Right ventricle myocardium inferior (tissue), 1 donor: ENCODE data around the gene MAPK7. TPM values are rescaled to one million over a fixed set of nuclear protein-coding genes. Genes with fewer than 3 reads are reported as not detected.

Source experiments
- ATAC-seq: fragments of 200-7000 bp; cut with Tn5 transposase; one replicate; pipeline ENCODE4 v1.9.1; 2020; ENCODE audit warnings: mild to moderate bottlenecking, moderate library complexity
- DNase-seq: peaks from one replicate; pipeline ENCODE4 v3.0.0; 2021; ENCODE audit errors: missing footprints
- intact Hi-C: fragments of 100-400 bp; cut with DNase I; formaldehyde crosslinking; loops from one replicate; pipeline ENCODE4 v1.11.0; 2022
- total RNA-seq: library from RNA; stranded (reverse); fragmentation: NEBNext Ultra II Directional; extraction: Animal tissue kit (Norgen Biotek cat#: 25700); gene quantifications from one replicate; pipeline ENCODE4 v1.2.1, GENCODE V29; 2021
- donor health status: DM: no; HTN: yes; CAD: no; lungs with severe emphysema.

The MAPK7 gene
- total RNA-seq, 1 donor from 2014 or later: 13.0 TPM

GRCh38 chr17:19386974-19387920 is 8.9 kb downstream of the MAPK7 start, which contains the start of gene MFAP4:
TSS of gene MFAP4 (minus strand) at chr17:19387190. CDS start at chr17:19387155, 35 bp downstream.
- peak; percentile 59 for ATAC-seq

GRCh38 chr17:19387921-19388521 is 9.7 kb downstream of the MAPK7 start:
- intact Hi-C loops: no loop called here
- peak; percentile 9 for ATAC-seq

More at GRCh38 chr17:19386974-19387920, 8.9 kb downstream of the MAPK7 start, which contains the start of gene MFAP4:
- peak; percentile 87 for DNase-seq
- intact Hi-C loops: no loop called here

GRCh38 chr17:19388791-19389785 is 10.8 kb downstream of the MAPK7 start:
- DNase-seq (no peak), ATAC-seq (no peak)
- intact Hi-C loops: no loop called here

More at GRCh38 chr17:19387921-19388521, 9.7 kb downstream of the MAPK7 start:
- DNase-seq: no peak

GRCh38 chr17:19390951-19391350 is 12.7 kb downstream of the MAPK7 start:
- no peak for ATAC-seq
- no peak for DNase-seq
- intact Hi-C loops: no loop called here

- no peak for ATAC-seq
- intact Hi-C loops: no loop called here
- no peak for DNase-seq
Observed at GRCh38 chr17:19391432-19391831, 13.1 kb downstream of the MAPK7 start.

- ATAC-seq (no peak), DNase-seq (no peak)
- intact Hi-C loops: no loop called here
Observed at GRCh38 chr17:19392303-19392702, 14.0 kb downstream of the MAPK7 start.

- intact Hi-C loops: no loop called here
- no peak for ATAC-seq
- DNase-seq: peak; percentile 28
Observed at GRCh38 chr17:19397556-19398041, 19.3 kb downstream of the MAPK7 start.

- ATAC-seq (peak; percentile 86), DNase-seq (peak; percentile 83)
- intact Hi-C loops: no loop called here
Observed at GRCh38 chr17:19398301-19399181, 20.2 kb downstream of the MAPK7 start.

GRCh38 chr17:19399750-19400450 is 21.6 kb downstream of the MAPK7 start:
- DNase-seq (peak; percentile 64), ATAC-seq (no peak)
- intact Hi-C loops: no loop called here

GRCh38 chr17:19401321-19402010 is 23.2 kb downstream of the MAPK7 start:
- intact Hi-C loops: no loop called here
- DNase-seq: no peak
- peak; percentile 41 for ATAC-seq

- intact Hi-C loops: no loop called here
- ATAC-seq (no peak), DNase-seq (no peak)
Observed at GRCh38 chr17:19402171-19402570, 23.9 kb downstream of the MAPK7 start.

- intact Hi-C loops: no loop called here
- no peak for DNase-seq
- no peak for ATAC-seq
Observed at GRCh38 chr17:19403021-19403420, 24.7 kb downstream of the MAPK7 start.

GRCh38 chr17:19404264-19404663 is 26.0 kb downstream of the MAPK7 start:
- DNase-seq (no peak), ATAC-seq (no peak)
- intact Hi-C loops: no loop called here

- intact Hi-C loops: no loop called here
- DNase-seq (no peak), ATAC-seq (no peak)
Observed at GRCh38 chr17:19405114-19405513, 26.8 kb downstream of the MAPK7 start.

GRCh38 chr17:19407601-19408345 is 29.5 kb downstream of the MAPK7 start:
- ATAC-seq: no peak

GRCh38 chr17:19408346-19408710 is 30.0 kb downstream of the MAPK7 start:
- ATAC-seq (no peak), DNase-seq (no peak)
- intact Hi-C loops: no loop called here

More at GRCh38 chr17:19407601-19408345, 29.5 kb downstream of the MAPK7 start:
- no peak for DNase-seq
- intact Hi-C loops: no loop called here
